Hypothalamus (tissue), 51 donors: Measurements from ENCODE around the gene GPATCH3.
A peak's percentile ranks its signal among the peaks of the same experiment; 100 is the strongest.
"Not testable (repeated sequence)": the region's sequence is repeated elsewhere in the genome, so short reads cannot be mapped to it uniquely, and the experiment has no call there.

Experiments
- DNase-seq, 51 donors: peaks; one replicate each; lab custom pipeline; 2025; lab: John Stamatoyannopoulos, UW

The GPATCH3 gene

DNA sequence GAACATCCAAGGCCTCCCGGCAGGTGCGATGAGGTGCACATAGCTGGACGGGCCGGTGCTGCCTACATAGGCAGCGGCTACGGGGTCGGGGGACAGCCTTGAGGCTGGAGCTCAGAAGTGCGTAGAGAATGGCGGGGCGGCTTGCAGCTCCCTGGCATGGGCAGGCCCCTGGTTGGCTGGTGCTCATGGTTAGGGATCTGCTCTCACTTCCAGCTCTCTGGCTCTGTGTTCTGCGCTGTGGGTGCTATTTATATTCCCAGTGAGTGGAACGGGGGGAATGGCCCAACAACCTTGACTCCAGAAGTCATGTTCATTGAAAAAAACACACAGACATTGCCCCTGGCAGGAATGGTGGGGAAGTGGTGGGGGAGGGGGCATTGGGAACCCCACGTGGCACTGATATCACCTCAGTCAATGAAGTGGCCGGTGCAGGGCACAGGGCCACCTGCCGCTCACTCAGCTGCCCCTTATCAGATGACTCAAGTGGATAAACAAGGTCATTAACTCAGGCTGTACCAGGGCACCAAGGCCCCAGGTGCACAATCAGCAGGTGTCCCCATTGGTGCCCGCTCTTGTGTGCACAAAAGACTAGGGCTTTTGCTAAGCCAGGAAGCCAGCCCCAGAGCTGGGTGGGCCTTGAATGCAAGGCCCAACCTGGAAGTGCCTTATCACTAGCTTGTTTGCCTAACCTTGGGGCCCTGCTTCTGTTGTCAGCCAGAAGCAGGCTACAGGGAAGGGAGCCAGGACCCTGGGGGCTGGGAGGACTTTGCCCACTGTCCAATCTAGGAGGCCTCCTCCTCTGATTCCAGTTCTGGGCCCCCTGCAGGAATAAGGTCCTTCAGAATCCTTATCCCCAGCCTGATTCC, 13.7 kb upstream of the GPATCH3 start, which contains the start of gene NR0B2:
NR0B2 (minus strand) TSS at position 222 of the 866 bp plus-strand sequence; CDS start at position 187, 35 bp downstream.
- no peak for DNase-seq

DNA sequence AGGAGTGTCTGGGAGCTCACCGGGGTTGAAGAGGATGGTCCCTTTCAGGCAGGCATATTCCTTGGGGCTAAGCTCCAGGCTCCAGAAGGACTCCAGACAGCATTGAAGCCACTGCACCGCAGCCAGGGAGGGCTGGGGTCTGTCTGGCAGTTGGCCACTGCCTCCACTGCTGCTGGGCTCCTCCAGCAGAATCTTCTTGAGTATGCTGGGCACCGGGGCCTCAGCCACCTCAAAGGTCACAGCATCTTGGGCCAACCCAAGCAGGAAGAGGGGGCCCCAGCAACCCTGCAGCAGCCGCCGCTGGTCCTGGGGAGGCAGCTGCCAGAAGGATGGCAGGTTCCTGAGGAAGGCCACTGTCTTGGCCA, 13.1 kb upstream of the GPATCH3 start:
- DNase-seq: no peak

DNA sequence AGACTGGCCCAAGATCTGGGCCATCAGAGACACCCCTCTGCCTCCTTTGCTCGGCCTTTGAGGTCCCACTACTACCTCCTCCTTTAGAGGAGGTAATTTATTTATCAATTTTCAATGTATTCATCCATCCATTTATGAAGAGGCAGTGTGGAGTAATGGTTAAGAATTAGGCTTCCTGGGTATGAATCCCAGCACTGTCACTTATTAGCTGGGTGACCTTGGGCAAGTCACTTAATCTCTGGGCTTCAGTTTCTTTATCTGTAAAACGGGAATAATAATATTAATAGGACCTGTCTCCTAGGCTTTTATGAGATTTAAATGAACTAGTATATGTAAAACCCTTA, 11.9 kb upstream of the GPATCH3 start:
- no peak for DNase-seq

DNA sequence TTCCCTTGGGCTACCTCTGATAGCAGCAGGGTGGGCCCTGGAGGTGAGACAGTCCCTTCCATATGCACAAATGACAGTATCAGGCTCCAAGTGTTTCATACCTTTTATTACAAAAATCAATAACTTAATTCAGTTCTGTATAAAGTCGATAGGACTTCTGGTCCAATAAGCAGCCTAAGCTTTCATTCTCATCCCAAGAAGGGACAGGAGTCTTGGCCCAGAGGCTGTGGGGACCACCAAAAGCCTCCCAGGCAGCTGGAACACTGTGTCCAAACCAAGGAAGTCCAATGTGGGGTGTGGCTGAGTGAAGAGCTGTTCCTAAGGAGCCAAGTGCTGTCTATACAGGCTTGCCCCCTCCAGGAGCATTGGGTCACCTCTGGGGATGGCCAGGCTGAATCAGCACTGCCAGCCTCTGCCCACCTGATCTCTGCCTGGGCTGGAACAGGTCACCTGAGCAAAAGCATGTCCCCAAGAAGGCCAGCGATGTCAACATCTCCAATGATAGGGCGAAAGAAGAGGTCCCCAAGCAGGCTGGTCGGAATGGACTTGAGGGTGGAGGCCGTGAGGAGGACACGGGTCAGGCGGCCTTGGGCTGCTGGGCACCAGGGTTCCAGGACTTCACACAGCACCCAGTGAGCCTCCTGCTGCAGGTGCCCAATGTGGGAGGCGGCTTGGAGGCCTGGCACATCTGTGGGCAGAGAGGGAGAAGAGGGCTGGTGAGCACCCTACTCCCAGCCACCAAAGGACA, 11.3 kb upstream of the GPATCH3 start:
- no peak for DNase-seq

DNA sequence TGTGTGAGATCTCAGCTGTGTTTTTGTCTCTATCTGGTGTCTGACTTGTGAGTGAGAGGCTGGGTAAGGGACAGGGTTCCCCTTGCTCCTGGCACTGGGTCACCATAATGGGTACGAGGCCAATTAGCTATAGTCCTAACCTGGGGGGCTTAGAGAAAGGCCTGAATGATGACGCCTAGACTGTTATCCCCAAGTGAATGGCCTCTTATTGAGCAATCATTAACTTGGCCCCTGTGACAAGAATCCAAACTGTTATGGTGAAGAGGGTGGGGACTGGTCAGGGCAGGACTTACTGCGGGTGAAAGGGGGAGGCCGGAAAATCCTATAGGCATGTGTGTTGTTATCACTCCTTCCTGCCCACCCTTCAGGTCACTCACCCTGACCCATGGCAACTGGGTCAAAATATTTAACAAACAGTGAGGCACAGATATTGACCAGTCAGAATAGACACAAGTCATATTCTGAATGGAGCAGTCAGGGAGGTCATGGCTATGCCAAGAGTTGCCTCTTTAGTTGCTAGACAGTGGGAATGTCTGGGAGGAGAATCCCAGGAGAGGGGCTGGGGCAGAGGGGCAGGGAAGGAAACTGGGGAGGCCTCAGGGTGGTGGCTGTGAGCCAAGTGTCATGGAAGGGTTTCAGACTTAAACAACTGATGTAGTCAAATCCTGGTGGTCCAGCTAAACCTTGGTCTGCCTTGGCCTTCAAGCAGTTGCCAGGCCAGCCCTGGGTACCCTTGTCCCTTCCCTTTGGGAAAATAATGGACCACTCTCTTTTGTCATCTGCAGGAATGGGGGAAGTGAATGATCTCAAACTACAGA, 10.3 kb upstream of the GPATCH3 start:
- DNase-seq: no peak

DNA sequence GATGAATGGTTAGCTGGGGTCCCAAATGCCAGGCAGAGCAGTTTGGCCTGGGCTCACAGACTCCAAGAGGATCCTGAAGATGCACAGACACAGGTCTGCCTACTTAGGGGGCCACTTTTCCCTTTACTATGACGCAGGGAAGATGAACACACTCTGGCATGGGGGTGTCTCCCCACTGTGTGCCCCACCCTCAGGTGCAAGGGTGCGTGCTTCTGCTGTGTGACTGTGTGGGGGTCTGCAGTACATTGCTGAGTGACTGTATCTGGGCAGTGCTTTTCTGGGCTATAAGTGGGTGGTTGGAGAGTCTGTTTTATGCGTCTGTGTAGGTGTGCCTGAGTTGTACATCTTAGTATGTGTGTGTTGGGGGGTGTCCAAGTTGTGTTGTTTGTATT, 9.7 kb upstream of the GPATCH3 start:
- DNase-seq: peak in 1 of 51 donors; percentile 44

GRCh38 chr1:26907071-26907917, 7.0 kb upstream of the GPATCH3 start:
- DNase-seq: no peak

- no peak for DNase-seq
Measured at GRCh38 chr1:26900815-26901511, 696 bp upstream of the GPATCH3 start.

DNA sequence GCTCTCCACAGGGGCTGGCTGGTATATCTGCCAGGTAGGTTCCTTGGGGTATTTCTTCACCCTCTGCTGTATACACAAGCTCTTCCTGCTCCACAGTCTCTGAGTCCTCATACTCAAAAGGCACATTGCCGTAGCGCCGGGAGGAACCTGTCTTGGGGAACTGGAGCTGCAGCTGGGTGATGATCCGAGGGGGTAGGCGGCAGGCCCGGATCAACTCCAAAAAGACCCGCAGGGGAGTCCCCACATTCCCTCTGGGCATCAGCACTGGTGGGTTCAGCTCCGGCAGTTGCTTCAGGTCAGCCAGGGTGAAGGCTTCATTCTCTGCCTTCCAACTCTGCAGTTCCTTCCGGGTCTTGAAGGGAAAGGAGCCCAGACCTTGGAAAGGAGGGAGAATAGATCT, 2.9 kb downstream of the GPATCH3 start:
- no peak for DNase-seq

DNA sequence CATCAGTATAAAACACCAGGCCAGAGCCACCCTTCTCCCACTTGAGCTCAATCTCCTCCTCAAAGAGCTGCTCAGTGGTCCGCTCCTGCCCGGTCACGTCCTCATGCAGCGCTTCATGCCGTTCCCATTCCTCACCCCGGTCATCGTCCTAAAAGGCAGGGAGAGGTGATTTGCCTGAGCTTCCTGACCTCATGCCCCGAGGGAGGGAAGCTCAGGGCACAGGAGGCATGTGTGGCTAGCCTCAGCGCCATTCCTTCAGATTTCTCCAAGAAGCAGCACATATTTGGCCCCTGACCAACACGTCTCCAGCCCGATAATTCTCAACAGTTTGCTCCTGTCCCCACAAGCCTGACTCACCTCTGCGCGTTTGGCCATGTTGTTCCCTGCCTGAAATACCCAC, 6.0 kb downstream of the GPATCH3 start:
- DNase-seq: no peak

DNA sequence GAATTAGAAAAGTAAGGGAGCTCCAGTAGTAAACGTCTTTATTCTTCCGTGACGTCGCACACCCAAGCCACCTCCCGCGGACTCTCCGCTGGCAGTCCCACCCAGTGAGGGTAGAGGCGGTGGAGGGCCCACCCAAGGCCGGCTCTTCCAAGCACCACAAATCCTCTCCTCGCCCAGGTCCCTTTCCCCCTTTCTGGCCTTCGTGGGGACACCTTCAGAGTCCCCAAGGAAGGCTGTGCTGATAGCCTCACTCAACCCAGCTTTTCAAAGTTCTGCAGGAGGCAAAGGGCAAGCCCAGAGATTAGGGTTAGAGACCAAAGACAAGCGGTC, 9.8 kb downstream of the GPATCH3 start:
- DNase-seq: peak in 2 of 51 donors; percentile 39 to 43

DNA sequence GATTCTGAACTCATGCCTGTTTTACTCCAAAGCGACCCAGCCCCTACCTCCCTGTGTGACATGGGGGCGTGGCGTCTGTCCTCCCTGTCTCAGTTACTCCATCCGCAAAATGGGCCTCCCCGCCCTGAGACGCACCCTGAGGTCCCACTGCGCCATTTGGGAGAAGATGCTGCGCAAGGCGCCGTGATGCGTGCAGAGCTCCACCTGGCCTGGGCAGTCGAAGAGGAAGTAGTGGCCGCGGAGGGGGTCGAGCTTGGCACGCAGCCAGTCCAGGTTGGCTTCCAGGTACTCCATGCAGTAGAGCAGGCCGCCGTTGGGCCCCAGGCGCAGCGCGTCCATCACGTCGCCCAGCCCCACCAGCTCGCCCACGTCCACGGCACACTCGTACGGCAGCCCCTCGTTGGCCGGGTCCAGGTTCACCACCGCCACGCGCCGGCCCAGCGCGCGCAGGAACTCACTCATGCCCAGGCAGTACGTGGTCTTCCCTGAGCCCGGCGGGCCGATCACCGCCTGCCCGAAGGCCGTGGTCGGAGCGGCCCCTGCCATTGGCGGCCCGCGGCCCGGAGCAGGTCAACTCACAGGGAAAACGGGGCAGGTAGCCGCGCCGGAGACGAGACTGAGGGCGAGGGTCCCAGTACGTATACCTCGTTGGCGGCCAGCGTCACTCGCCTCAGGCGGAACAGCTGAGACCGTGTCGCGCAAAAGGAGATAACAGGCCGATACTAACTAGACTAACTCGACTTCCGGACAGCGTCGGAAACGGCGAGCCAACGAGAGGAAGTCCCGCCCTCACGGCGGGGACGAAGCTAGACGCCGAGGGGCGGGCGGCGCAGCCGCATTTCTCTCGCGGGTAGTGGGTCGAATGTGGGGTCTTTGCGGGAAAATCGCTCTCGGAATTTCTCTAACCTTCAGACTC, 10.5 kb downstream of the GPATCH3 start, which contains the start of gene GPN2:
GPN2 (minus strand) TSS at position 733 of the 916 bp plus-strand sequence; CDS start at position 546, 187 bp downstream.
- peak; percentile 13 to 85 (median 68) for DNase-seq

DNA sequence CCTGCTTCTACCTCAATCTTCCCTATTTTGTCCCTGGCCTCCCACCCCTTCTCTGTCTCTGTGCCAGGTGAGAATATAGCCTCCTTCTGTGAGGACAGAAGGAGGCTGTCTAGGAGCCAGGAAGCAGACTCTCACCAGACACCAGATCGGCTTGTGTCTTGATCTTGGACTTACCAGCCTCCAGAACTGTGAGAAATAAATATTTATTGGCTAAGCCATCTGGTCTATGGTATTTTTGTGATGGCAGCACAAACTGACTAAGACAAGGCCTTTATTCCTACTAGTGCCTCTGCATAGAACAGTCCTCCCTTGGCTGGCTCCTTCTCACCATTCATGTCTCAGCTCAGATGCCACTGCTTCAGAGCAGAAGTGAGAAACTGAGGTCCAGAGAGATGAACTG, 12.0 kb downstream of the GPATCH3 start:
- DNase-seq: no peak

GRCh38 chr1:26887125-26887524, 13.1 kb downstream of the GPATCH3 start:
- DNase-seq: no peak

GRCh38 chr1:26882696-26883463, 17.4 kb downstream of the GPATCH3 start:
- DNase-seq: no peak

DNA sequence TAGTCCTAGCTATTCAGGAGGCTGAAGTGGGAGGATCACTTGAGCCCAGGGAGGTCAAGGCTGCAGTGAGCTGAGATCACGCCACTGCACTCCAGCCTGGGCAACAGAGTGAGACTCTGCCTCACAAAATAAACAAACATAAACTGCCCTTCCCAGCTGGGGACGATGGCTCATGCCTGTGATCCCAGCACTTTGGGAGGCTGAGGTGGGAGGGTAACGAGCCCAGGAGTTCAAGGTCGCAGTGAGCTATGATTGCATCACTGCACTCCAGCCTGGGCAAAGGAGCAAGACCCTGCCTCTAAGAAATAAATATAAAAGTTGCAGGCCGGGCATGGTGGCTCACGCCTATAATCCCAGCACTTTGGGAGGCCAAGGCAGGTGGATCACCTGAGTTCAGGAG, 18.7 kb downstream of the GPATCH3 start:
- not testable (repeated sequence) for DNase-seq

GRCh38 chr1:26879793-26880192, 20.5 kb downstream of the GPATCH3 start:
- DNase-seq: no peak

DNA sequence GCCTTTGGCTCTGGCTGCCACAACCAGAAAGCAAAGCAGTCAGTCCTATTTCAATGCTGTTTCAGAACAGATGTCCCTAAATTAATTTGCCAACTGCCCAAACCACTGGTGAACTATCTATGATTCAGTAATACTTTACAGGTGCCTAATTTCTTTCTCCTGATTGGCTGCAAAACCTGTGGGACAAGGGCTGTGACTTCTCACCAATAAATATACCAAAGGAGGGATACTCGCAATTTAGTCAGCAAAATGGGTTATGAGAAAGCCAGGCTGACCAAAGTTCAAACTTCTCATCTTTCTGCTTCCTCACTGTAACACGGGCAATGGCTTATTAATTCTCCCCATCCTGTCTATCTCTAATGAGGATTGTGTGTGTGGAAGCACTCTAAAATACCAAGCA, 22.9 kb downstream of the GPATCH3 start:
- no peak for DNase-seq
